ENCODE results near the gene LAMTOR2. TPM values are rescaled to one million over a fixed set of nuclear protein-coding genes. Genes with fewer than 3 reads are reported as not detected.

The LAMTOR2 gene
- total RNA-seq, 1 experiment from 2014 or later = 50.6 TPM

DNA sequence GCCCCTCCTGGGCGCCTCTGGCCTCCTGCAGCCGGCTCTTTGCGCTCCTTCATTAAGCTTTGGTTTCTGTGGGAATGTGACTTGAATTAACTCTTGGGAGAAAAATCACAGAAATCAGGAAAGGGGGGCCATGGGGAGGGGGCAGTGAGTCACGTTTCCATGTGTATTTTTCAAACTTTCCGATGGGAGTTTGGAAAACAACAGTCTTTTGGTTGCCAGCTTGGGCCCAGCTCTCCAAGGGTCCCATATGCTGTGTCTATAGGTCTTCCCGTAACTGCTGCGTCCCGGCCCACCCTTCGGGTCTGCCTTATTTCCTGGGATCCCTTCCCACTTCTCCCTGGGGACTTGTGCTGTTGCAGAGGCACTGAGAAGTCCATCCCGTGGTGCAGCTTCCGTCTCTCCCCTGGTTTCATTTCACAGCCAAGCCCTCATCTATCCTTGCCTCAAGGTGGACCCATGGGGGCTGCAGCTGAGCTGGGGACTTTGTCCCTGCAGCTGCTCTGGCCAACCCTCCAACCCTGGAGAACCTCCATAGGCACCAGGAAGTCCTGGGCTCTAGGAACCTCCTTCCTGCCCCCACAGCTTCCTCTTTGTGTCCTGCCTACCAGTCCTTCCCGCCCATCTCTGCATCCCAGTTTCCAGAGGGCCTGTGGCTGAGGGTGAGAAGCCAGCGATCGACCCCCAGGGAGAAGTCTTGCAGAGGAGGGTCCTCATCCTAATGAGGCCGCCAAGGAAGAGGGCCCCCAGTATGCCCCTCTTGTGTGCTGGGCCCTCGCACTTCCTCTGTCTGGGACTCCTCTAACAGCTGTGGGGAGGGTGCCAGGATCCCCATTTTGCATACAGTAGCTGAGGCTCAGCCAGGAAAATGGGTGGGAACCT, 48.3 kb downstream of the LAMTOR2 start:
- H2BK12ac ChIP-seq (ENCODE audit: insufficient read length, low read depth, low read length) = peak overlapping the region; percentile 29
- H3K23ac ChIP-seq (ENCODE audit: insufficient read length, low read depth, low read length) = no peak overlapping the region
- no peak for DNase-seq
- H3T11ph ChIP-seq (ENCODE audit: low read length) = no peak overlapping the region
- Mint-ChIP-seq H3K27ac (peak overlapping the region; percentile 6 to 94 (median 17); a peak in 6 of 7 replicates), H3K36me3 (ENCODE audit: insufficient read depth in 1 of 3, low read depth in 3 of 3) (peaks cover 0 to 7% (median 2%) of the 10 kb centered on the region in 3 experiments; a peak in 5 of 7 replicates), H3K4me3 (peak overlapping the region in 1 of 2 experiments; percentile 15; a peak in 1 of 5 replicates), H3K27me3 (ENCODE audit: low read depth) (no peaks in the 10 kb centered on the region), H3K9me3 (no peaks in the 10 kb centered on the region; a peak in 2 of 5 replicates), H3K4me1 (peaks cover 54 to 60% of the 10 kb centered on the region in 2 experiments)
- H2BK5ac ChIP-seq (ENCODE audit: insufficient read length, low read length) = no peak overlapping the region
- no peak overlapping the region for H3K4me2 ChIP-seq (ENCODE audit: insufficient read depth, insufficient read length, low read length)
- H4K8ac ChIP-seq (replicated peaks; ENCODE audit: insufficient read length, low read depth, low read length) = no peak overlapping the region
- peaks cover 14% of the 10 kb centered on the region; the same call in 1 of the 2 replicates for H3K4me1 ChIP-seq (ENCODE audit: insufficient read depth, low read length)
- H2BK15ac ChIP-seq (ENCODE audit: low read depth, low read length) = peak overlapping the region; percentile 24; the same call in 1 of the 2 replicates
- no peak overlapping the region for H3K27ac ChIP-seq (ENCODE audit: insufficient read length, low read depth, low read length)
- no peak overlapping the region for H2AFZ ChIP-seq (ENCODE audit: low read length)
- H2BK120ac ChIP-seq (ENCODE audit: low read depth, low read length, poor library complexity, severe bottlenecking) = no peak overlapping the region
- H3K4ac ChIP-seq (ENCODE audit: low read depth, low read length) = no peak overlapping the region
- TF ChIP-seq, protein P1, sequence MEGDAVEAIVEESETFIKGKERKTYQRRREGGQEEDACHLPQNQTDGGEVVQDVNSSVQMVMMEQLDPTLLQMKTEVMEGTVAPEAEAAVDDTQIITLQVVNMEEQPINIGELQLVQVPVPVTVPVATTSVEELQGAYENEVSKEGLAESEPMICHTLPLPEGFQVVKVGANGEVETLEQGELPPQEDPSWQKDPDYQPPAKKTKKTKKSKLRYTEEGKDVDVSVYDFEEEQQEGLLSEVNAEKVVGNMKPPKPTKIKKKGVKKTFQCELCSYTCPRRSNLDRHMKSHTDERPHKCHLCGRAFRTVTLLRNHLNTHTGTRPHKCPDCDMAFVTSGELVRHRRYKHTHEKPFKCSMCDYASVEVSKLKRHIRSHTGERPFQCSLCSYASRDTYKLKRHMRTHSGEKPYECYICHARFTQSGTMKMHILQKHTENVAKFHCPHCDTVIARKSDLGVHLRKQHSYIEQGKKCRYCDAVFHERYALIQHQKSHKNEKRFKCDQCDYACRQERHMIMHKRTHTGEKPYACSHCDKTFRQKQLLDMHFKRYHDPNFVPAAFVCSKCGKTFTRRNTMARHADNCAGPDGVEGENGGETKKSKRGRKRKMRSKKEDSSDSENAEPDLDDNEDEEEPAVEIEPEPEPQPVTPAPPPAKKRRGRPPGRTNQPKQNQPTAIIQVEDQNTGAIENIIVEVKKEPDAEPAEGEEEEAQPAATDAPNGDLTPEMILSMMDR (conservative IDR thresholded peaks at IDR 0.05) = no peak
- H4K91ac ChIP-seq (ENCODE audit: insufficient read length, low read depth, low read length) = peak overlapping the region; percentile 67
- peaks cover 5% of the 10 kb centered on the region for H3K23me2 ChIP-seq (ENCODE audit: insufficient read length, low read depth, low read length, poor library complexity, severe bottlenecking)
- H3K79me2 ChIP-seq (ENCODE audit: insufficient read depth, low read length) = no peaks in the 10 kb centered on the region
- H4K20me1 ChIP-seq (ENCODE audit: control insufficient read depth, insufficient read depth, insufficient read length) = peaks cover 2% of the 10 kb centered on the region
- H3K9me3 ChIP-seq (ENCODE audit: control insufficient read depth, low read depth, low read length) = no peaks in the 10 kb centered on the region
- no peaks in the 10 kb centered on the region for H3K79me1 ChIP-seq (ENCODE audit: insufficient read depth, low read depth, low read length, poor library complexity, severe bottlenecking)
- H4K5ac ChIP-seq (ENCODE audit: insufficient read length, low read depth, low read length) = no peak overlapping the region
- H3K27me3 ChIP-seq (ENCODE audit: insufficient read depth, low read length) = no peaks in the 10 kb centered on the region
- no peak overlapping the region for H3K56ac ChIP-seq (ENCODE audit: insufficient read length, low read depth, low read length)
- peak overlapping the region; percentile 41 for H3K18ac ChIP-seq (ENCODE audit: insufficient read length, low read depth, low read length)
- H2BK20ac ChIP-seq (ENCODE audit: low read depth, low read length, poor library complexity, severe bottlenecking) = no peak overlapping the region
- no peak overlapping the region for H2AK5ac ChIP-seq (ENCODE audit: insufficient read length, low read length)
- H3K14ac ChIP-seq (ENCODE audit: insufficient read depth, low read length) = 0 out of 2 replicates have a peak overlapping the region, but pooled peaks have one; percentile 9
- H3K9ac ChIP-seq (ENCODE audit: extremely low read depth, insufficient read length, low read length) = no peak overlapping the region
- no CpG with 5 or more reads among the region's 16 CpGs for WGBS (ENCODE audit: extremely low coverage, insufficient read length, low lambda C conversion rate)

Measured in H9 (cell line).